K562 (cell line): ENCODE results near the gene MAGI1. TPM values are rescaled to one million over a fixed set of nuclear protein-coding genes. Genes with fewer than 3 reads are reported as not detected.

Experiments used
- ATAC-seq: fragments of 200-7000 bp; cut with Tn5 transposase; 3 replicates; pipeline ENCODE4 v1.9.1; 2020; ENCODE audit warnings: moderate library complexity
- BruUV-seq: library from RNA; stranded (reverse); fragments of 400-500 nt; replicated peaks from 2 replicates; lab custom pipeline; 2021; lab: Mats Ljungman, UMichigan
- CTCF ChIA-PET: fragments of 300-600 bp; formaldehyde crosslinking; extraction: SDS; loops from one replicate; lab custom pipeline; 2021; ENCODE audit warnings: low intra/inter-chr PET ratio; lab: Yijun Ruan, JAX
- POLR2A ChIA-PET: fragments of 300-600, 350-650 bp; sonication (Branson Sonifier 250); formaldehyde crosslinking; extraction: SDS; loops from one replicate; lab custom pipeline; 2021; ENCODE audit warnings: antibody characterized with exemption, inconsistent platforms; lab: Yijun Ruan, JAX
- DNase-seq, 4 experiments: peaks; one replicate each; pipeline versions ENCODE4 v3.0.0 to v3.0.0-alpha.2; 2011 to 2018; ENCODE audit warnings: low spot score in 3 of 4, mixed read lengths in 3 of 4; ENCODE audit errors: extremely low read depth in 1 of 4
- FAIRE-seq: peaks from 2 replicates; lab custom pipeline; 2011; peaks lifted over from hg19 to GRCh38; lab: Jason Lieb, UNC
- H2AFZ ChIP-seq: 2 replicates; pipeline ENCODE4 v1.6.0; 2011; ENCODE audit warnings: low read depth, low read length, control low read depth, inconsistent platforms
- H3K27ac ChIP-seq: fragments of 200-600 bp; 3 replicates; pipeline ENCODE4 v1.8.0; 2011; ENCODE audit warnings: low read depth, mild to moderate bottlenecking, control low read depth, inconsistent platforms, low read length, moderate library complexity, mixed read lengths; ENCODE audit errors: extremely low read depth
- H3K27me3 ChIP-seq, 2 experiments: fragments of 300-600 bp in 1 of 2; 2 replicates in 1 of 2; 3 replicates in 1 of 2; pipeline versions ENCODE4 v1.6.0 to v1.8.0; 2011; ENCODE audit warnings: inconsistent platforms in 2 of 2, low read length in 2 of 2, mild to moderate bottlenecking in 1 of 2, mixed read lengths in 1 of 2, moderate library complexity in 1 of 2; ENCODE audit not compliant: control insufficient read depth in 2 of 2, insufficient read depth in 2 of 2
- H3K36me3 ChIP-seq: fragments of 300-600 bp; 3 replicates; pipeline ENCODE4 v1.8.0; 2011; ENCODE audit warnings: mild to moderate bottlenecking, low read length, inconsistent platforms; ENCODE audit not compliant: control insufficient read depth, insufficient read depth
- H3K4me1 ChIP-seq, 2 experiments: fragments of 200-600 bp in 1 of 2; replicated peaks in 1 of 2; 2 replicates in 1 of 2; 3 replicates in 1 of 2; pipeline versions ENCODE4 v1.5.1 to v1.8.0; 2011; ENCODE audit warnings: inconsistent platforms in 2 of 2, low read length in 2 of 2, mild to moderate bottlenecking in 1 of 2, mixed read lengths in 1 of 2, moderate library complexity in 1 of 2; ENCODE audit not compliant: control insufficient read depth in 2 of 2, insufficient read depth in 2 of 2
- H3K4me2 ChIP-seq: 2 replicates; pipeline ENCODE4 v1.6.1; 2011; ENCODE audit warnings: low read length, control low read depth, inconsistent platforms, mixed read lengths; ENCODE audit not compliant: insufficient read depth
- H3K4me3 ChIP-seq: fragments of 200-600 bp; sonication (generic), shearing (Covaris generic); 2 replicates; pipeline ENCODE4 v1.5.1; 2016; ENCODE audit warnings: control low read depth, inconsistent platforms
- H3K79me2 ChIP-seq: fragments of 200-600 bp; 3 replicates; pipeline ENCODE4 v1.8.0; 2011; ENCODE audit warnings: low read length, inconsistent platforms; ENCODE audit not compliant: control insufficient read depth, insufficient read depth
- H3K9ac ChIP-seq, 2 experiments: 2 replicates each; pipeline versions ENCODE4 v1.6.0 to v1.6.1; 2011; ENCODE audit warnings: low read depth in 2 of 2, low read length in 2 of 2, control low read depth in 1 of 2, inconsistent platforms in 1 of 2, mild to moderate bottlenecking in 1 of 2, mixed read lengths in 1 of 2; ENCODE audit not compliant: insufficient read depth in 1 of 2
- H3K9me1 ChIP-seq: one replicate; pipeline ENCODE4 v1.6.0; 2011; ENCODE audit warnings: inconsistent platforms, mild to moderate bottlenecking, low read length, moderate library complexity; ENCODE audit not compliant: control insufficient read depth, insufficient read depth
- H3K9me3 ChIP-seq: replicated peaks from 2 replicates; pipeline ENCODE4 v1.5.1; 2011; ENCODE audit warnings: low read depth, low read length, inconsistent platforms; ENCODE audit not compliant: control insufficient read depth, insufficient read depth
- H4K20me1 ChIP-seq: replicated peaks from 2 replicates; pipeline ENCODE4 v1.6.1; 2011; ENCODE audit warnings: low read length, inconsistent platforms, mixed read lengths; ENCODE audit not compliant: control insufficient read depth, insufficient read depth
- BRD4 ChIP-seq: fragments of 200-600 bp; sonication (generic); IDR thresholded peaks from 2 replicates; pipeline ENCODE4 v1.6.1; 2017; ENCODE audit warnings: inconsistent platforms
- CC2D1A ChIP-seq: fragments of 450-650 bp; IDR thresholded peaks from 2 replicates; pipeline ENCODE4 v1.6.1; 2017; ENCODE audit warnings: mild to moderate bottlenecking
- ELF2 ChIP-seq: fragments of 250-450 bp; sonication (Bioruptor Pico); IDR thresholded peaks from 2 replicates; pipeline ENCODE4 v1.5.0; 2021; ENCODE audit warnings: mild to moderate bottlenecking
- KLF1 ChIP-seq: fragments of 450-650 bp; IDR thresholded peaks from 2 replicates; pipeline ENCODE4 v1.6.1; 2016; ENCODE audit warnings: missing genetic modification characterization, missing compliant biosample characterization
- MED1 ChIP-seq: sonication (generic); formaldehyde crosslinking; IDR thresholded peaks from 2 replicates; pipeline ENCODE4 v1.8.1; 2023; ENCODE audit warnings: missing genetic modification reagents, borderline replicate concordance
- SNRNP70 ChIP-seq: fragments of 200-400 bp; formaldehyde crosslinking; optimal IDR thresholded peaks from 2 replicates; pipeline ENCODE3; 2017; ENCODE audit warnings: low read depth, low read length
- ZNF764 ChIP-seq: fragments of 250-450 bp; sonication (Bioruptor Pico); IDR thresholded peaks from 2 replicates; pipeline ENCODE4 v1.4.0; 2020; ENCODE audit warnings: low read depth, mild to moderate bottlenecking, moderate library complexity
- ZNF780A ChIP-seq: fragments of 250-450 bp; sonication (Bioruptor Pico); IDR thresholded peaks from 2 replicates; pipeline ENCODE4 v1.5.0; 2021; ENCODE audit warnings: mild to moderate bottlenecking
- WGBS: fragments of 100-300 bp; shearing (Covaris generic); methylation state at CpG from one replicate; pipeline ENCODE4 v1.1.6; 2016; ENCODE audit warnings: low coverage, mixed read lengths; ENCODE audit not compliant: insufficient coverage; ENCODE audit errors: missing lambda C conversion rate; 5-methylcytosine and 5-hydroxymethylcytosine counted together
- in situ Hi-C: fragments of 300-500 bp; cut with MboI; formaldehyde crosslinking; loops from 4 replicates; pipeline ENCODE4 v1.15.0; 2018; ENCODE audit warnings: inconsistent platforms, mixed read lengths
- intact Hi-C: fragments of 100-400 bp; cut with micrococcal nuclease; formaldehyde crosslinking; loops from 2 replicates; pipeline ENCODE4 v1.14.2; 2022
- polyA plus RNA-seq, 8 experiments: library from polyadenylated mRNA; depleted of rRNA in 4 of 8; stranded (reverse) in 5 of 8; unstranded in 3 of 8; fragments of >200 nt; fragmentation: Nextera tagmentation in 2 of 8; fragmentation: Illumina TruSeq in 1 of 8; extraction: Ambion mirVana in 2 of 8; extraction: Trizol in 1 of 8; gene quantifications; 2 replicates each; pipeline versions ENCODE4 v1.2.1 to v1.2.3, GENCODE V29; 2011 to 2014; ENCODE audit warnings: inconsistent platforms in 1 of 8, missing spikeins in 1 of 8
- total RNA-seq, 7 experiments: library from RNA; depleted of rRNA in 6 of 7; stranded (reverse); fragments of >200 nt in 6 of 7; fragmentation: Illumina TruSeq in 2 of 7; extraction: Trizol in 2 of 7; gene quantifications; 2 replicates each; pipeline versions ENCODE4 v1.2.1 to v1.2.3, GENCODE V29; 2011 to 2021; ENCODE audit warnings: low replicate concordance in 1 of 7
- TF ChIP-seq, protein P1 (sequence below): fragments of 450-650 bp; IDR thresholded peaks from 2 replicates; pipeline ENCODE4 v1.6.1; 2016; ENCODE audit warnings: low read depth, mild to moderate bottlenecking, moderate library complexity
- TF ChIP-seq, protein P2 (sequence below), 2 experiments: fragments of 200-800 bp in 1 of 2; sonication (Bioruptor generic) in 1 of 2; sonication (generic) in 1 of 2; formaldehyde crosslinking in 1 of 2; IDR thresholded peaks in 1 of 2; conservative IDR thresholded peaks in 1 of 2; 2 replicates each; pipeline versions ENCODE4 v1.5.0 to v1.6.1; 2016 to 2020; ENCODE audit warnings: missing compliant biosample characterization in 1 of 2, missing genetic modification characterization in 1 of 2, missing genetic modification reagents in 1 of 2

MAGI1 gene
- total and polyA plus RNA-seq, 9 of the 15 experiments (the other 6 are each of a cell fraction or from before 2014, with no cell fraction given), result 7.8 to 59.4 (median 43.2) TPM

DNA sequence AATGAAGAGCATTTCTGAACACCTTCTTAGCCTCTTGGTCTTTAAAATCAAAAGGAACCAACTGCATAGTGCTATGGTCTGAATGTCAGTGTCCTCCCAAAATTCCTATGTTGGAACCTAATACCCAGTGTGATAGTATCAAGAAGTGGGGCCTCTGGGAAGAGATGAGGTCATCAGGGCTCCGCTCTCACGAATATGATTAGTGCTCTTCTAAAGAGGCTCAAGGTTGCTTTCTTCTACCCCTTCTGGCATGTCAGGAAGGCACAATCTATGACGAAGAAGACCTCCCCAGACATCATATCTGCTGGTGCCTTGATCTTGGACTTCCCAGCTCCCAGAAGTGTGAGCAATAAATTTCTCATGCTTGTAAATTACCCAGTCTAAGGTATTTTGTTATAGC lies 209.5 kb downstream of the MAGI1 start:
- no peak overlapping the region for H3K4me2 ChIP-seq
- CTCF ChIA-PET, result no interaction called here
- intact Hi-C loops (no loop called here), in situ Hi-C loops (no loop called here)
- FAIRE-seq (no peak), DNase-seq (no peak)
- H3K79me2 ChIP-seq, result no peaks in the 10 kb centered on the region
- H3K4me1 ChIP-seq, result no peaks in the 10 kb centered on the region
- POLR2A ChIA-PET, result no interaction called here
- no TSS peak for BruUV-seq
- 3% methylated on average over 3 of the region's 3 CpGs for WGBS
- no peaks in the 10 kb centered on the region for H4K20me1 ChIP-seq
- no peak overlapping the region for H3K9ac ChIP-seq
- no peak overlapping the region for H2AFZ ChIP-seq
- no peak for TF ChIP-seq ZNF780A (CRISPR knock-in tag)
- TF ChIP-seq, protein P1, sequence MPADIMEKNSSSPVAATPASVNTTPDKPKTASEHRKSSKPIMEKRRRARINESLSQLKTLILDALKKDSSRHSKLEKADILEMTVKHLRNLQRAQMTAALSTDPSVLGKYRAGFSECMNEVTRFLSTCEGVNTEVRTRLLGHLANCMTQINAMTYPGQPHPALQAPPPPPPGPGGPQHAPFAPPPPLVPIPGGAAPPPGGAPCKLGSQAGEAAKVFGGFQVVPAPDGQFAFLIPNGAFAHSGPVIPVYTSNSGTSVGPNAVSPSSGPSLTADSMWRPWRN, result no peak
- TF ChIP-seq BRD4, result no peak
- no peak for TF ChIP-seq ZNF764 (CRISPR knock-in tag)
- TF ChIP-seq, protein P2, sequence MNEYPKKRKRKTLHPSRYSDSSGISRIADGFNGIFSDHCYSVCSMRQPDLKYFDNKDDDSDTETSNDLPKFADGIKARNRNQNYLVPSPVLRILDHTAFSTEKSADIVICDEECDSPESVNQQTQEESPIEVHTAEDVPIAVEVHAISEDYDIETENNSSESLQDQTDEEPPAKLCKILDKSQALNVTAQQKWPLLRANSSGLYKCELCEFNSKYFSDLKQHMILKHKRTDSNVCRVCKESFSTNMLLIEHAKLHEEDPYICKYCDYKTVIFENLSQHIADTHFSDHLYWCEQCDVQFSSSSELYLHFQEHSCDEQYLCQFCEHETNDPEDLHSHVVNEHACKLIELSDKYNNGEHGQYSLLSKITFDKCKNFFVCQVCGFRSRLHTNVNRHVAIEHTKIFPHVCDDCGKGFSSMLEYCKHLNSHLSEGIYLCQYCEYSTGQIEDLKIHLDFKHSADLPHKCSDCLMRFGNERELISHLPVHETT (CRISPR knock-in tag; conservative IDR thresholded peaks at IDR 0.05 in 1 of 2, IDR thresholded peaks at IDR 0.05 in 1 of 2), result no peak
- TF ChIP-seq CC2D1A, result no peak
- TF ChIP-seq ELF2 (CRISPR knock-in tag), result no peak
- no peak for TF ChIP-seq KLF1 (tag)
- TF ChIP-seq MED1 (CRISPR knock-in tag), result no peak
- no peak for TF ChIP-seq SNRNP70
- TF ChIP-seq, all 486 proteins: peak for 0
- no peaks in the 10 kb centered on the region for H3K27me3 ChIP-seq
- H3K9me3 ChIP-seq, result no peaks in the 10 kb centered on the region
- no peaks in the 10 kb centered on the region for H3K9me1 ChIP-seq
- no peak overlapping the region for H3K4me3 ChIP-seq
- H3K27ac ChIP-seq, result no peak overlapping the region
- no peak for ATAC-seq
- no peaks in the 10 kb centered on the region for H3K36me3 ChIP-seq
